Inflammatory macrophage treated with lipopolysaccharide for 4 hours (primary cell): Measurements from ENCODE around the gene FABP2.
"Not testable (repeated sequence)": the region's sequence is repeated elsewhere in the genome, so short reads cannot be mapped to it uniquely, and the experiment has no call there.

Experiments
- DNase-seq: peaks from one replicate; pipeline ENCODE4 v3.0.0-alpha.2; 2020

FABP2 gene

GRCh38 chr4:119321921-119322687 lies at the start of gene FABP2:
Gene FABP2 (minus strand): TSS chr4:119322138. CDS start chr4:119322102, 36 bp downstream.
- no peak for DNase-seq

- not testable (repeated sequence) for DNase-seq
These were observed 49.2 kb upstream of the FABP2 start for GRCh38 chr4:119370951-119371683.

- peak; percentile 22 for DNase-seq
These were observed 48.5 kb upstream of the FABP2 start for GRCh38 chr4:119370392-119370791.

GRCh38 chr4:119366802-119367201 lies 44.9 kb upstream of the FABP2 start:
- not testable (repeated sequence) for DNase-seq

- not testable (repeated sequence) for DNase-seq
These were observed 42.3 kb upstream of the FABP2 start for GRCh38 chr4:119364203-119364602.

GRCh38 chr4:119363372-119363771 lies 41.4 kb upstream of the FABP2 start:
- DNase-seq: not testable (repeated sequence)

- DNase-seq: not testable (repeated sequence)
These were observed 40.5 kb upstream of the FABP2 start for GRCh38 chr4:119362413-119362812.

- not testable (repeated sequence) for DNase-seq
These were observed 37.9 kb upstream of the FABP2 start for GRCh38 chr4:119359873-119360272.

GRCh38 chr4:119356796-119357195 lies 34.9 kb upstream of the FABP2 start:
- DNase-seq: not testable (repeated sequence)

- not testable (repeated sequence) for DNase-seq
These were observed 34.1 kb upstream of the FABP2 start for GRCh38 chr4:119356041-119356440.

- not testable (repeated sequence) for DNase-seq
These were observed 31.4 kb upstream of the FABP2 start for GRCh38 chr4:119353364-119353763.

- not testable (repeated sequence) for DNase-seq
These were observed 26.2 kb upstream of the FABP2 start for GRCh38 chr4:119348169-119348568.

GRCh38 chr4:119343293-119343692 lies 21.4 kb upstream of the FABP2 start:
- DNase-seq: not testable (repeated sequence)

- not testable (repeated sequence) for DNase-seq
These were observed 18.0 kb upstream of the FABP2 start for GRCh38 chr4:119339895-119340294.

GRCh38 chr4:119337010-119337409 lies 15.1 kb upstream of the FABP2 start:
- DNase-seq: peak; percentile 38

- not testable (repeated sequence) for DNase-seq
These were observed 14.5 kb upstream of the FABP2 start for GRCh38 chr4:119336332-119336979.

- DNase-seq: no peak
These were observed 8.1 kb upstream of the FABP2 start for GRCh38 chr4:119329835-119330620.

- DNase-seq: no peak
These were observed 6.8 kb upstream of the FABP2 start for GRCh38 chr4:119328695-119329094.

- DNase-seq: no peak
These were observed 3.9 kb downstream of the FABP2 start for GRCh38 chr4:119317990-119318389.

- DNase-seq: no peak
These were observed 6.9 kb downstream of the FABP2 start for GRCh38 chr4:119315036-119315435.

GRCh38 chr4:119314356-119314755 lies 7.6 kb downstream of the FABP2 start:
- peak; percentile 57 for DNase-seq

GRCh38 chr4:119313237-119313636 lies 8.7 kb downstream of the FABP2 start:
- peak; percentile 14 for DNase-seq

GRCh38 chr4:119310826-119311225 lies 11.1 kb downstream of the FABP2 start:
- no peak for DNase-seq
